CD4-positive, alpha-beta T cell (primary cell): ENCODE results near the gene LIMCH1. TPM values are rescaled to one million over a fixed set of nuclear protein-coding genes. Genes with fewer than 3 reads are reported as not detected.

Experiments
- ATAC-seq: fragments of 200-7000 bp; cut with Tn5 transposase; one replicate; pipeline ENCODE4 v1.10.0; 2022; ENCODE audit warnings: mild to moderate bottlenecking; ENCODE audit not compliant: poor library complexity
- CTCF ChIA-PET: fragments of 350-600 bp; sonication (Branson Sonifier 250); formaldehyde crosslinking; loops from one replicate; lab custom pipeline; 2021; ENCODE audit warnings: antibody characterized with exemption, inconsistent platforms; lab: Charles Lee
- POLR2A ChIA-PET: fragments of 350-600 bp; sonication (Branson Sonifier 250); formaldehyde crosslinking; loops from one replicate; lab custom pipeline; 2021; ENCODE audit warnings: antibody characterized with exemption, inconsistent platforms; lab: Charles Lee
- DNase-seq, 14 experiments: peaks; one replicate each; pipeline ENCODE4 v3.0.0-alpha.2; 2013 to 2020; ENCODE audit warnings: mixed read lengths in 2 of 14
- H3K27ac ChIP-seq, 2 donors: one replicate each; pipeline versions ENCODE4 v1.5.1 to v1.7.0; 2013; ENCODE audit warnings: low read length in 2 of 2, low read depth in 1 of 2, mild to moderate bottlenecking in 1 of 2
- H3K27me3 ChIP-seq, 2 experiments: 1 replicate in 1 of 2; 2 replicates in 1 of 2; pipeline versions ENCODE4 v1.6.1 to v1.7.0; 2013; ENCODE audit warnings: low read length in 2 of 2, control low read depth in 1 of 2, mild to moderate bottlenecking in 1 of 2, moderate library complexity in 1 of 2; ENCODE audit not compliant: insufficient read depth in 2 of 2, control insufficient read depth in 1 of 2
- H3K36me3 ChIP-seq: one replicate; pipeline ENCODE4 v1.6.1; 2013; ENCODE audit warnings: low read length, control low read depth; ENCODE audit not compliant: insufficient read depth
- H3K4me1 ChIP-seq: one replicate; pipeline ENCODE4 v1.6.1; 2013; ENCODE audit warnings: low read length, control low read depth; ENCODE audit not compliant: insufficient read depth
- H3K4me3 ChIP-seq: one replicate; pipeline ENCODE4 v1.5.1; 2013; ENCODE audit warnings: mild to moderate bottlenecking, low read length, moderate library complexity
- H3K9me3 ChIP-seq, 2 experiments: 1 replicate in 1 of 2; 2 replicates in 1 of 2; pipeline versions ENCODE4 v1.6.1 to v1.7.0; 2013; ENCODE audit warnings: low read length in 2 of 2, mild to moderate bottlenecking in 2 of 2, control low read depth in 1 of 2, moderate library complexity in 1 of 2; ENCODE audit not compliant: control insufficient read depth in 1 of 2, insufficient read depth in 1 of 2
- H3K27ac Mint-ChIP-seq: one replicate; pipeline ENCODE4 v1.8.0; 2020; ENCODE audit warnings: mixed read lengths
- H3K27me3 Mint-ChIP-seq: one replicate; pipeline ENCODE4 v1.8.0; 2021; ENCODE audit warnings: mixed read lengths
- H3K36me3 Mint-ChIP-seq: one replicate; pipeline ENCODE4 v1.8.0; 2021; ENCODE audit warnings: low read depth, mixed read lengths
- H3K4me1 Mint-ChIP-seq: one replicate; pipeline ENCODE4 v1.8.0; 2021; ENCODE audit warnings: low read depth, mixed read lengths
- H3K4me3 Mint-ChIP-seq: one replicate; pipeline ENCODE4 v1.8.0; 2020; ENCODE audit warnings: mild to moderate bottlenecking, mixed read lengths
- H3K9me3 Mint-ChIP-seq: one replicate; pipeline ENCODE4 v1.8.0; 2020; ENCODE audit warnings: mixed read lengths
- CTCF ChIP-seq: fragments of 200-600 bp; IDR thresholded peaks from one replicate; pipeline ENCODE4 v1.8.0; 2022; ENCODE audit warnings: antibody characterized with exemption, mild to moderate bottlenecking
- intact Hi-C, 2 experiments: fragments of 100-400 bp; cut with DNase I in 1 of 2; cut with micrococcal nuclease in 1 of 2; formaldehyde crosslinking; loops; one replicate each; pipeline versions ENCODE4 v1.15.1 to v1.9.0; 2023 to 2025; cut with DNase I, micrococcal nuclease
- total RNA-seq, 174 experiments: library from RNA in 2 of 174; stranded (reverse) in 2 of 174; gene quantifications; one replicate each; pipeline ENCODE4 v1.2.3 and lab custom pipeline; 2021 to 2026

Gene LIMCH1
- total RNA-seq, 2 experiments from 2014 or later = not detected

DNA sequence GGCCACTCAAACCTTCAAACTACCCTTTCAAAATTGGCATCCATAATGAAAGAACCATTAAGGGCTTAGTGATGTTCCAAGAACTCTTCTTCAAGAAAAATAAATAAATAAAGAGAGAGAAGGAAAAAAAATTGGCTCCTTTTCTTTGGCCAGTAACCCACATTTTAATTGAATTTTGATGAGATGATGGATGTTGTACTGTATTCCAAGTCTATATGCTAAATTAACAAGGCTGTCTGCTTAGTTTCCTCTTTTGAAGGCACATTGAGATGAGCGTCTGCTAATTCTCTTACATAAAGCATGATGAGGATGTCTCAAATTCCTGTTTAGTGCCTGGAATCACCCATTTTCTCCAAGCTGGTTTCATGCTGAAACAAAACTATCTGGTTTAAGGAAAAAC, 177.2 kb downstream of the LIMCH1 start:
- DNase-seq (no peak), ATAC-seq (no peak)
- H3K27me3 Mint-ChIP-seq = peaks cover 9% of the 10 kb centered on the region
- no peak overlapping the region for H3K4me3 Mint-ChIP-seq
- intact Hi-C loops = no loop called here
- H3K4me3 ChIP-seq = no peak overlapping the region
- H3K9me3 Mint-ChIP-seq = no peaks in the 10 kb centered on the region
- no peak for TF ChIP-seq CTCF
- no peaks in the 10 kb centered on the region for H3K4me1 ChIP-seq
- no peak overlapping the region for H3K27ac Mint-ChIP-seq
- H3K9me3 ChIP-seq = no peaks in the 10 kb centered on the region
- H3K36me3 ChIP-seq = no peaks in the 10 kb centered on the region
- H3K4me1 Mint-ChIP-seq = no peaks in the 10 kb centered on the region
- H3K27me3 ChIP-seq = no peaks in the 10 kb centered on the region
- H3K27ac ChIP-seq = no peak overlapping the region
- no peaks in the 10 kb centered on the region for H3K36me3 Mint-ChIP-seq
- POLR2A ChIA-PET = no interaction called here
- CTCF ChIA-PET = no interaction called here

- intact Hi-C loops = no loop called here
- Mint-ChIP-seq H3K4me1 (no peaks in the 10 kb centered on the region), H3K36me3 (no peaks in the 10 kb centered on the region), H3K9me3 (no peaks in the 10 kb centered on the region), H3K4me3 (no peak overlapping the region), H3K27ac (no peak overlapping the region), H3K27me3 (peaks cover 27% of the 10 kb centered on the region)
- no peak for DNase-seq
- Histone ChIP-seq H3K27me3 (no peaks in the 10 kb centered on the region), H3K9me3 (peaks cover 0 to 4% of the 10 kb centered on the region in 2 experiments), H3K4me3 (no peak overlapping the region), H3K27ac (no peak overlapping the region), H3K4me1 (no peaks in the 10 kb centered on the region), H3K36me3 (no peaks in the 10 kb centered on the region)
- ChIA-PET CTCF (no interaction called here), POLR2A (no interaction called here)
- no peak for ATAC-seq
- TF ChIP-seq CTCF = no peak
These were observed 180.9 kb downstream of the LIMCH1 start for GRCh38 chr4:41718907-41719306.

DNA sequence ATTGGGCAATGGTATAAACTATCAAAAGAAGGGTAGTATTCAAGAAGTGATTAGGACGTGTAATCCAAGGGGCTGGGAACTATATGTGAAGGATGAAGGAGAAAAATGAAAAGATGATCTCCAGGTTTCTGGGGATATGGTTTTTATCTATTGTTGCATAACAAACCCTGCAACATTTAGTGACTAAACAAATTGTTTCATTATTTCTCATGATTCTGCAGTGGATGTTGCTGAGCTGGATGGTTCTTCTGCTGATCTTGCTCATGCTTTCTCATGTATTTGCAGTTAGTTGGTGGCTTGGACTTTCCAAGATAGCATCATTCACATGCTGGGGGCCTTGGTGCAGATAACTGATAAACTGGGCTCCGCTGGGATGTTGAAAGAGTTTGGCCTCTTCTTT, 181.5 kb downstream of the LIMCH1 start:
- no peak overlapping the region for H3K4me3 Mint-ChIP-seq
- TF ChIP-seq CTCF = no peak
- Histone ChIP-seq H3K27ac (no peak overlapping the region), H3K27me3 (no peaks in the 10 kb centered on the region), H3K9me3 (peaks cover 0 to 8% of the 10 kb centered on the region in 2 experiments), H3K4me1 (no peaks in the 10 kb centered on the region), H3K4me3 (no peak overlapping the region), H3K36me3 (no peaks in the 10 kb centered on the region)
- H3K36me3 Mint-ChIP-seq = no peaks in the 10 kb centered on the region
- DNase-seq (no peak), ATAC-seq (no peak)
- ChIA-PET POLR2A (no interaction called here), CTCF (no interaction called here)
- H3K27ac Mint-ChIP-seq = no peak overlapping the region
- intact Hi-C loops = no loop called here
- no peaks in the 10 kb centered on the region for H3K4me1 Mint-ChIP-seq
- H3K27me3 Mint-ChIP-seq = peaks cover 24% of the 10 kb centered on the region
- H3K9me3 Mint-ChIP-seq = no peaks in the 10 kb centered on the region
